SK-MEL-5 (cell line): ENCODE results near the gene C16orf82. TPM values are rescaled to one million over a fixed set of nuclear protein-coding genes. Genes with fewer than 3 reads are reported as not detected.

Experiments
- DNase-seq: peaks from one replicate; pipeline ENCODE4 v3.0.0-alpha.2; 2016; ENCODE audit warnings: low read depth, low spot score
- in situ Hi-C: cut with HindIII; loops from 2 replicates; pipeline ENCODE4 v1.10.0; 2016; ENCODE audit warnings: low sequenced_read_pairs, high pct_unique_total_duplicates, low pct_unique_long_range_greater_than_20kb
- polyA plus RNA-seq, 2 experiments: library from polyadenylated mRNA; depleted of rRNA; stranded (reverse); fragments of >200 nt; gene quantifications; 2 replicates each; pipeline ENCODE4 v1.2.3, GENCODE V29; 2015
- total RNA-seq: library from RNA; depleted of rRNA; stranded (reverse); fragments of >200 nt; shearing (Covaris generic); gene quantifications from 2 replicates; pipeline ENCODE4 v1.2.3, GENCODE V29; 2014; rRNA removed

C16orf82 gene
- not detected in 2 replicates for total RNA-seq
- not detected in 2 replicates for polyA plus RNA-seq (2015; cell fraction: cytosol; rRNA removed)
- polyA plus RNA-seq (2015; cell fraction: nucleus; rRNA removed), result not detected in 2 replicates

- in situ Hi-C loops, result no loop called here
- peak; percentile 6 for DNase-seq
Measured at GRCh38 chr16:27066668-27067537, at the start of gene C16orf82. C16orf82 (plus strand) TSS chr16:27066927.

DNA sequence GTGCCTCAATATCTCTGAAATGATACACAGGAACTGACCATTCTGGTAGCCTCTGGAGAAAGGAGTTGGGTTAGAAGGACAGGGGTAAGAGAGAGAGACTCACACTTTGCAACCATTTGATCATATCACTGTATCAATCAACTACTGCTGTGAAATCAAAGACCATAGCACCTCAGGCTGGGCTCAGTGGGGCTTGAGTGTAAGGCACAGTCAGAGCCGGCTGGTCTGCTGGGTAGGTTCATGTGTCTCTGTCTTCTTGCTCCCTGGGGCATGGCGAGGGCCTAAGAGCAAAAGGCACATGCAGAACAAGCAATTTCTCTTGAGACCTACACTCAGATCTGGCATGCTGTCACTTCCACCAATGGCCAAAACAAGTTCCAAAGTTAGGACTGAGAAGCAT is 46.7 kb upstream of the C16orf82 start:
- in situ Hi-C loops, result no loop called here
- no peak for DNase-seq

GRCh38 chr16:27024010-27024409 is 42.7 kb upstream of the C16orf82 start:
- DNase-seq, result no peak
- in situ Hi-C loops, result no loop called here

DNA sequence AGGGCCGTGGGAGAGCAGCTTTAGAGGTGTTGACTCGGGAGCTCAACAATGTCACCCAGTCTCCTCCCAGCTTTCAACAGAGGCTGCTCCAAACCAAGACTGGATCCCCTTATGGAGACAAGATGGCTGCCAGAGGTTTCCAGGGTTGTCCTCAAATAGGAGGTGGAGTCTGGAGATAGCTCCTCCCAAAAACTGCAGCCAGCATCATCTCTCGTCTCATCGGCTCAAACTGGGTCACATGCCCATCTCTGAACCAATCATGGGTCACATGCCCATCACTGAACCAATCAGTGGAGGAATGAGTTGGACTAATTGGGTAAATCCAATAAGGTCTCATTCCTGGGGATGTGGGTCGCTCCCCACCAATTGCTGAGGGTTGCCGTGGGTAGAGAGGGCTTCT is 41.1 kb upstream of the C16orf82 start:
- in situ Hi-C loops, result no loop called here
- DNase-seq, result peak; percentile 14

DNA sequence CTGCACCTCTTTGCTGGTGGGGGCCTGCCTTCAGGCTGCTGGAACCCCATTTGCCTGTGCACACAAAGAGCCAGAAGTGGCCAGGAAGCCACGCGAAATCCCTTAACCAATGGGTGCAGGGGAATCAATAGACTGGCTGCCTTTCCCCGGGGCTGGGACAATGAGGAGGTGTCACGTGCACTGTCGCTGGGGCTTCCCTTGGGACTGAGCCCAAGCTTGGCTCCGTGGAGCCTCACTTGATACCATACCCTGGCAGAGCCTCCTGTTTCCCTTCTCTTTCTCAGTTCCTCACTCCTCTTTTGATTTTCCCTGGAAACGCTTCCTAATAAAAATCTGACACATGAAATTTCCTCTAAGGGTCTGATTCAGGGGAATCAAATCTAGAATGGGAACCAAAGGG is 38.8 kb upstream of the C16orf82 start:
- in situ Hi-C loops, result no loop called here
- no peak for DNase-seq

DNA sequence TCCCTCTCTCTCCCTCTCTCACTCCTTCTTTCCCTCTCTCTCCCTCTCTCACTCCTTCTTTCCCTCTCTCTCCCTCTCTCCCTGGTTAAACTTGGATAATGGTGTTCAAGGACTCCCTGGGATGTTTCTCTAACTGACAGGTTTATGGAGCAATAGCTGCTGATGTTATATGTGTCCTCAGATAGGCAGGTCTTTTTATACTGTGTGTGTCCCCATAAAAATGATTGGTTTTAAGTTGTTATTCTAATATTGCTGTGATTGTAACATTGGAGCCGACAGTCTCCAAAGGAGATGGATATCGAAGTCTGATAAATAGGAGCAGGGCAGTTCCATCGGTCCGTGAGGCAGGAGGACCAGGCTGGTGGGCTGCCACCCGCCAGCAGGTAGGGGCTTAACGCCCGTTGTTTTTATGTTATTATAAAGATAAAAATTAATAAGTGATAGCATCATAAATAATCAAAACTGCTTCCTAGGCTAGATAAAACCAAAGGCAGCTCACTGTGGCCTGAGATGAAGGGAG is 38.1 kb upstream of the C16orf82 start:
- in situ Hi-C loops, result no loop called here
- no peak for DNase-seq

DNA sequence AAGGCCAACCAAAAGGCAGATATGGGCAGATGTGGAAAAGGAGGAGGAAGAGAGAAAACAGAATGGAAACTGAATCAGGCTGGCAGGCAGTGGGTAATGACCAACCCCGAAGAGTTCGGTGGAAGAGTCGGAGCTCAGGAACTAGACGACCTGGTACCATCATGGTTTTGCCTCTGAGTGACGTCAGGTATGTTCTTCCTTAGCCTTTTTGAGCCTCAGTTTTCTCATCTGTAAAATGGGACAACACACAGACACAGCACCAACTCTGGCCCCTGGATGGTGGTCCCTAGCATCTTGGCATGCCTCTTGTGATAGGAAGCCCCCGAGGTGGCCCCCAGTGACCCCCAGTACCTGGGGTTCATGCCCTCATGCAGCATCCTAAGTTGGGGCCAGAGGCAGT is 37.2 kb upstream of the C16orf82 start:
- in situ Hi-C loops, result no loop called here
- no peak for DNase-seq

DNA sequence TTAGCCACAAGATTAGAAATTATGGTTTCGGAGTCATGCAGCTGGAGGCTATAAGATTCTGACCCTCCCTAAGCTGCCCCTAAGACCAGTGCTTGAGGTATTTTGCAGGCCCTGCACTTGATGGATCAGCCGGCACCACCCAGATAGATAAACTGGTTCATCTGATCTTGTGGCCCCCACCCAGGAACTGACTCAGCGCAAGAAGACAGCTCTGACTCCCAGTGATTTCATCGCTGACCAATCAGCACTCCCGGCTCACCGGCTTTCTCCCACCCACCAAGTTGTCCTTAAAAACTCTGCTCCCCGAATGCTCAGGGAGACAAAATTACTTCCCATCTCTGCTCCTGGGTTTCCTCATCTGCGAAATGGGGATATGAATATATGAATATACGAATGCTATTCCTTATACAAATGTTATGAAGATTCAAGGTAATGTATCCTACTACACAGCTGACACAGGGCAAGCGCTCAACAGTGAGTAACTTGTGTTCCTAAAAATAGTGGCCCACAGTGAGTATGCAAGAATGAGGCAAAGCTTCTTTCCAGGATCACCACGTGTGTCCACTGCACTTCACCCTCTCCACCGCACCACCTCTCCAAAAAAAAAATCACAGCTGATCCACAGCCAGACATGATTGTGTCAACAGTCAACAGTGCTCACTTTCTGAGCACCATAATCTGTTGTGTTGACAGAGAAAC is 33.3 kb upstream of the C16orf82 start:
- in situ Hi-C loops, result no loop called here
- no peak for DNase-seq

DNA sequence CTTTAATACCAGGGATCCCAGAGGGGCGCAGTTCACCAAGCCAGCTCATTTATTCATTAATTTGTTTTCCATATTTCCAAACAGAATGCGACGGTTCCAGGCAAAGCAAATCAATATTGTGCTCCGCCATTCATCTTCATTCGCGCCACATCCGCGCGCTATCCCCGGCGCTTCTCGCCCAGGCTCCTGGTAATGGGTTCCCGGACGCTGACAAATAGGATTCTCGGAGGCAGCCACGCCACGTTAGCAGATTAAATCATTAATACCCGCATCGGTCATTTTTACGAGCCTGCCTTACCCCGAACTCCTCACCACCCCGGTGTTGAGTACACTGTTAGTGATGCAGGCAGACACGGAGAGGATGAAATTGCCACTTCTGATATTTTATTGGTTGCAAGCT is 26.0 kb upstream of the C16orf82 start:
- in situ Hi-C loops, result no loop called here
- no peak for DNase-seq

DNA sequence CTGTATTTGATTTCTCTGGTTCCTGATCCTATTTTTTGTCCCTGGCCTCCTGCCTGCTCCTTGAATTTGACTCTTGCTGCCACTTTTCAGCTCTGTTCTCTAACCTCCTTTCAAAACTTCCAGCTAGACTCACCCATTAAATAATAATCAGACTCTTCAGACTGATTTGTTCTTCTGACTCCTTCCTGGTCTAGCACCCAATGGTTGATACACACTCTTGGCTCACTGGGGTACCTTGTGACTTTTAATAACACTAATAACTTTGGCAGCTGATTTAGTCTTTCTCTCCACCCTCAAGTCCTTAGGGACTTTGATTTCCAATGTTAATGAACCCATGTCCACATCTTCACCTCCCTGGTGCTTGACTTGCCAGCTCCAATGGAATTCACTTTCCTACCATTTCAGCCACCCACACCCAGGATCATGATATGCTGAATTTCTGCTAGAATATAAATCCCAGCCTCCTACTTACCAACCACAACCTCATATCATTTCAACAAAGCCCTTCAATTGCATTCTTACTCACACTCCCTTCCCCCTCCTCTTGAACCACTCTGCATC is 19.7 kb upstream of the C16orf82 start:
- no peak for DNase-seq
- in situ Hi-C loops, result no loop called here

- in situ Hi-C loops, result no loop called here
- DNase-seq, result no peak
Measured at GRCh38 chr16:27048316-27048715, 18.4 kb upstream of the C16orf82 start.

- in situ Hi-C loops, result no loop called here
Measured at GRCh38 chr16:27049117-27049516, 17.6 kb upstream of the C16orf82 start.

GRCh38 chr16:27052007-27052406 is 14.7 kb upstream of the C16orf82 start:
- in situ Hi-C loops, result no loop called here
- no peak for DNase-seq

More at GRCh38 chr16:27049117-27049516, 17.6 kb upstream of the C16orf82 start:
- DNase-seq, result no peak

GRCh38 chr16:27053996-27054395 is 12.7 kb upstream of the C16orf82 start:
- in situ Hi-C loops, result no loop called here
- DNase-seq, result no peak

- in situ Hi-C loops, result no loop called here
- DNase-seq, result no peak
Measured at GRCh38 chr16:27058299-27058698, 8.4 kb upstream of the C16orf82 start.

- DNase-seq, result no peak
- in situ Hi-C loops, result no loop called here
Measured at GRCh38 chr16:27070776-27071175, 4.0 kb downstream of the C16orf82 start.

DNA sequence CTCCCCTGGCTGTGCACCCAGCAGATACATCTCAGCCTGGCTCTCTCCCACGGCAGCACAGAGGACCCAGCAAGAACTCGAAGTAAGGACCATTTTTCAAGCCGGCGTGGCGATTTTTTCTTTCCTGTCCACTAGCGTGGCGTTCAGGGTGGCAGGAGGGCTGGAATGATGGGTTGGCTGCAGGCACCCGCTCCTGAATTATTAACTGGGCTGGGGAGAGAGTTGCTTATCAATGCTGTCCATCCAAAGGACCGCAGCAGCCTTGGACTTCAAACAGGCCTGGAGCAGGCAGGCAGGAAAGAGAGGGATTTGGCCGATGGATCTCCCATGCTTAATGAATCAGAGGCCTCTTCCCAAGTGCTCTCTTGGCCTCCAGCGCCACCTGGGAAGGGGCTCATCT is 7.0 kb downstream of the C16orf82 start:
- in situ Hi-C loops, result no loop called here
- DNase-seq, result no peak

GRCh38 chr16:27080895-27081294 is 14.2 kb downstream of the C16orf82 start:
- in situ Hi-C loops, result no loop called here
- DNase-seq, result peak; percentile 44
